Choroid plexus epithelial cell (primary cell): ENCODE results near the gene IFI27L2.
"Not testable (repeated sequence)": the region's sequence is repeated elsewhere in the genome, so short reads cannot be mapped to it uniquely, and the experiment has no call there.

ENCODE experiments used
- DNase-seq: peaks from one replicate; pipeline ENCODE4 v3.0.0-alpha.2; 2010; ENCODE audit warnings: low read depth
- H3K4me3 ChIP-seq: 2 replicates; pipeline ENCODE4 v1.5.1; 2011; ENCODE audit warnings: low read depth, mild to moderate bottlenecking, control low read depth, low read length, moderate library complexity
- TF ChIP-seq, protein P1 (sequence below): conservative IDR thresholded peaks from 2 replicates; pipeline ENCODE4 v1.5.1; 2011; ENCODE audit warnings: low read depth, mild to moderate bottlenecking, control low read depth, inconsistent platforms, low read length, moderate library complexity

The IFI27L2 gene

DNA sequence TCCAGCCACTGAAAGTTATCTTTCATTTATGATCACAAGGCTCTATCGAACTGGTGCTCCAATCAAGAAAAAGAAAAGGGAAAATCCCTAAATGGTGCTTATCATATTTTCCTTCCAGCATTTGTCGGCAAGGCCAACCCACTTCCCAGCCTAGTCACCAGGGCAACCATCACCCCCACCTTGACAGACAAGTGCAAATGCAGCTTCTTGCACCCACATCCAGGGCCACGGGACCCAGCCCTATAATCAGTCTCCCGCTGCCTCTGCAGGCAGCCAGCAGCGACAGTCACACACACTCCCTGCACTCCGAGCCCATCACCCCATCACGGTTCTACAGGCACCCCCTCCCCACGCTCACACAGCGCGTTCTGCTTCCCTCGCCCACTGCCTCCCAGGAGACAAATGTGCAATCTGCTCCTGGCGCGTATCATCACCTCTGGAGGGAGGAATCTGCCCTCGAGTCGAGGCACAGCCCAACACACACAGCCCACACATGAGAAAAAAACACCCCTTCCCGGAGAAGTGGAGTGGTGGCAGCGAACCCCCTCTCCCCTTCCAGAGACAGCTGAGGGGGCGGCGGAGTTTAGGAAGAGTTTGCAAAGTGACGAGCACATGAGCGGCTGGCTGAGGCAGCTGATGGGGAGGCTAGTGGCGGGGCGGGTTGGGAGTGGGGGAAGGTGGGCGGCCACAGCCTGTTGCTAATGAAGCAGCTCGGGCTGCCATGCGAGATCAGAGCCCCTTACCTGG, 35.5 kb upstream of the IFI27L2 start:
- no peak overlapping the region for H3K4me3 ChIP-seq
- TF ChIP-seq, protein P1, sequence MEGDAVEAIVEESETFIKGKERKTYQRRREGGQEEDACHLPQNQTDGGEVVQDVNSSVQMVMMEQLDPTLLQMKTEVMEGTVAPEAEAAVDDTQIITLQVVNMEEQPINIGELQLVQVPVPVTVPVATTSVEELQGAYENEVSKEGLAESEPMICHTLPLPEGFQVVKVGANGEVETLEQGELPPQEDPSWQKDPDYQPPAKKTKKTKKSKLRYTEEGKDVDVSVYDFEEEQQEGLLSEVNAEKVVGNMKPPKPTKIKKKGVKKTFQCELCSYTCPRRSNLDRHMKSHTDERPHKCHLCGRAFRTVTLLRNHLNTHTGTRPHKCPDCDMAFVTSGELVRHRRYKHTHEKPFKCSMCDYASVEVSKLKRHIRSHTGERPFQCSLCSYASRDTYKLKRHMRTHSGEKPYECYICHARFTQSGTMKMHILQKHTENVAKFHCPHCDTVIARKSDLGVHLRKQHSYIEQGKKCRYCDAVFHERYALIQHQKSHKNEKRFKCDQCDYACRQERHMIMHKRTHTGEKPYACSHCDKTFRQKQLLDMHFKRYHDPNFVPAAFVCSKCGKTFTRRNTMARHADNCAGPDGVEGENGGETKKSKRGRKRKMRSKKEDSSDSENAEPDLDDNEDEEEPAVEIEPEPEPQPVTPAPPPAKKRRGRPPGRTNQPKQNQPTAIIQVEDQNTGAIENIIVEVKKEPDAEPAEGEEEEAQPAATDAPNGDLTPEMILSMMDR = no peak
- DNase-seq = no peak

DNA sequence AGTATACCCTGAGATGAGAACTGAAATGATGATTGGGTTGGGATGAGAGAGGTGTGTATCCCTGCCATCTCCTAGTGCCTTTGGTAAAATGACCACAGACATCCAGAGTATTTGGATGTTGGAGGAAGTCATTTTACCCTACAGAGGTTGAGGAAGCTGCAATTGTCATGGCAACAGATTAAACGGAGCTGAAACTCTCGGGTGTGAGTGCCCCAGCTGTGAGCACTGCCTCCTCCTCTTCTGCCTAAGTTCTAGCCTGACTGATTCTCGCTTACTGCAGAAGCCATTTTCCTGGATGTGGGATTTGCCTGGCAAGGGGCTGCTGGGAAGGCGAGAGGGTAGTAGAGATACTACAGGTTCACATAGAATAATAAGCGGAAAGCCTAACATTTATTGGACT, 34.4 kb upstream of the IFI27L2 start:
- no peak overlapping the region for H3K4me3 ChIP-seq
- DNase-seq = no peak
- TF ChIP-seq, protein P1 = no peak

DNA sequence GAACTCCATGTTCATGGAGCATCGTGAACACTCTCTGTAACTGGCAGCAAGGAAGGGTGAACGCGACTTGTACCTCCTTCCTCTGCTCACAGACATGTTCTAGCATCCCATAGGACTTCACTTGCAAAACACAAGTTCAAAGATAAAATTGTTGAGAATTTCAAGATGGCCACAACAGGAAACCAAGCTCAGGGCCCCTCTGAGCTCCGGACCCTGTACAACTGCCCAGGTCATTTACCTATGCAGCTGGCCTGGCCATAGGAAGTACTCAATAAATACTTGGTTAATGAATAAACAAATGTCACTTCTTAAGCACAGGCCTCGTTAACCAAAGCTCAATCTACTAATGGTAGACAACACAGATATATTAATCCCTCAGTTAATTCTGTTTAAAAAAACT, 33.1 kb upstream of the IFI27L2 start:
- no peak overlapping the region for H3K4me3 ChIP-seq
- TF ChIP-seq, protein P1 = no peak
- DNase-seq = no peak

DNA sequence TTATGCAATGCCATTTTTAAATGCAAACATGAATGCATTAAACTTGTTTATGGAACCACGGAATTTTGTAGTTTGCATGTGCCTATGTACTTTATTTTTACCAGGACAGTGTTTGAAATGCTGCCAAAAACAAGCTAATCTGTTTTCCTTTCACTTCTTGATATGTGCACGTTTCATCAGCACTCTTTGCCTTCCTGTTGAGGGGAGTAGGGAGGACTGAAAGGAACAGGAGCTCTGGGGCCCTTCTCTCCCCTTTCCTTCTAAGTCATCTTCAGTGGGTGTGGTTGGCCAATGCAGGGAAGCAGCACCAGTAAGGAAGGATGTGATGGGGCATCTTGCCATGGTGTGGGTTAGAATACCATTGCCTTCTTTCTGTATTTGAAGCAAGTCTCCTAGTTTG, 32.6 kb upstream of the IFI27L2 start:
- TF ChIP-seq, protein P1 = no peak
- peak; percentile 57 for DNase-seq
- H3K4me3 ChIP-seq = no peak overlapping the region

DNA sequence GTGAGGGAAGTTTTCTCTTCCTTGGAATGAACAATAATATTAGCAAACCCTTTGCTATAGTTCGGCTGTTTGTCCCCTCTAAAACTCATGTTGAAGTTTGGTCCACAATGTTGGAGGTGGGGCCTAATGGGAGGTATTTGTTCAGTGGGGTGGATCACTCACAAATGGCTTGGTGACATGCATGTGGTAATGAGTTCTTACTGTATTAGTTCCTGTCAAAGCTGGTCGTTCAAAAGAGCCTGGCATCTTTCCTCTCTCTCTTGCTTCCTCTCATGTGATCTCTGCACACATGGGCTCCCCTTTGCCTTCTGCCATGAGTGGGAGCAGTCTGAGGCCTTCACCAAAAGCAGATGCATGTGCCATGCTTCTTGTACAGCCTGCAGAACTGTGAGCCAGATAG, 31.7 kb upstream of the IFI27L2 start:
- no peak overlapping the region for H3K4me3 ChIP-seq
- DNase-seq = no peak
- TF ChIP-seq, protein P1 = no peak

DNA sequence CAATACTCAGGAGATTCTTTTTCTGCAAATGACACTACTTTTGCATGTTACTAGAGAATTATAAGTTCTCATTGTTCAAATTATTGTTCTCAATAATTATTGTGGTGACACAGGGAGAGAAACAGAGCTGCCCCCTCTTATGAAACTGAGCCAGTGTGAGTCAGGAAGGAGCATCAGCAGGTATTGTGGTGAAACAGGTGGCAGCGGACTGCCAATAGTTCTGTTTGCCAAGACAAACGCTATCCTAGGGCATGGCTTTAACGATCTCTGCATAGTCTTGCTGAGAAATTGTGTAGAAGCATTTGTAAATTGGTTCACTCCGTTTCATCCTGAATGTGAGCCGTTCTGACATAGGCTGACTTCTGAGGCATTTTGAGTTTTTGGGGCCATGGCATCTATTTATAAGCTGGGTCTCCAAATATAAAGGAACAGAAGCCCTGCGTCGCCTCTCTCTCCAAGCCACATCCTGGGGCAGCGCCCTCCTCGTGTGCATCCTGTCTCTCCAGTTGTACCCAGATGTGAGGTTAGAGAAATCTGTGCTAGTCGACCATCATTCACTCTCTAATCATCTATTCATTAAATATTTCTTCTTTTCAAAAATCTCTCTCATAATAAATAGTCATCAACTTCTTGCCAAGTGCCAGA, 29.0 kb upstream of the IFI27L2 start:
- no peak overlapping the region for H3K4me3 ChIP-seq
- TF ChIP-seq, protein P1 = no peak
- no peak for DNase-seq

DNA sequence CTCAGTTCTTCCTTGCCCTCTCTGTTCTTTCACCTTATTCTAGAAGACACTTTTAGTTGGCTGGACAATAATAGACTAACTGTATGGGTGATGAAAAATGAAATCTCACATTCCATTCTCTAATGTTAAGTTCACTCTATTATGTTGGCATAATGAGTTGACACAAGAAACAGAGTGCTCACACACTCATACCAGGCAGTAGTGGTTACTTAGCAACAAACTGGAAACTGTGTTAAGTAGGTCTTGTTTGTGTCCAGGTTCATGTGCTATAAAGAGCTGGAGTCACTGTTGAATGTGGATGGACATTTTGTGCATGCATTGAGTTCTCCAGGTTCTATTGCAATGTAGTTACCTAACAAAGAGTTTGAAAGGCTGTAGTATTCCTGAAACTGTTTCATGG, 27.8 kb upstream of the IFI27L2 start:
- TF ChIP-seq, protein P1 = no peak

DNA sequence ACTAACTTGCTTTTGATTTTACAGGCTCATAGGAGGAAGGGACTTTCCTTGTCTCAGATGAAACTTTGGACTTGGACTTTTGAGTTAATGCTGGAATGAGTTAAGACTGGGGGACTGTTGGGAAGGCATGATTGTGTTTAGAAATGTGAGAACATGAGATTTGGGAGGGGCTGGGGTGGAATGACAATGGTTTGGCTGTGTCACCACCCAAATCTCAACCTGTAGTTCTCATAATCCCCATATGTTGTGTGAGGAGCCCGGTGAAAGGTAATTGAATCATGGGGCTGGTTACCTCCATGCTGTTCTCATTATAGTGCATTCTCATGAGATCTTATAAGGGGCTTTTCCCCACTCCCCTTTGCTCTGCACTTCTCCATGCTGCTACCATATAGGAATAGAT, 26.7 kb upstream of the IFI27L2 start:
- DNase-seq, H3K4me3 ChIP-seq: not testable (repeated sequence)

More for the DNA sequence above, 27.8 kb upstream of the IFI27L2 start:
- DNase-seq = no peak
- no peak overlapping the region for H3K4me3 ChIP-seq
